A673 (cell line): ENCODE data around the gene METAP2. TPM values are rescaled to one million over a fixed set of nuclear protein-coding genes. Genes with fewer than 3 reads are reported as not detected.
"Not testable (repeated sequence)": the region's sequence is repeated elsewhere in the genome, so short reads cannot be mapped to it uniquely, and the experiment has no call there.

Experiments used
- BruUV-seq: library from RNA; stranded (reverse); fragments of 400-500 nt; replicated peaks from 2 replicates; lab custom pipeline; 2021; lab: Mats Ljungman, UMichigan
- CTCF ChIA-PET: fragments of 300-600 bp; sonication (Branson Sonifier 250); formaldehyde crosslinking; loops from one replicate; lab custom pipeline; 2022; ENCODE audit warnings: antibody characterized with exemption; lab: Charles Lee
- POLR2A ChIA-PET: fragments of 300-600 bp; sonication (Branson Sonifier 250); formaldehyde crosslinking; loops from one replicate; lab custom pipeline; 2022; ENCODE audit warnings: antibody characterized with exemption; ENCODE audit not compliant: low non-redundant PET; lab: Charles Lee
- DNase-seq: peaks from one replicate; pipeline ENCODE4 v3.0.0-alpha.2; 2015; ENCODE audit warnings: low spot score
- H3K27ac ChIP-seq: fragments of 200-600 bp; sonication (generic); 2 replicates; pipeline ENCODE4 v1.5.1; 2016; ENCODE audit warnings: mixed run types, low read depth, mild to moderate bottlenecking, mixed read lengths, antibody characterized with exemption, low read length; ENCODE audit not compliant: poor library complexity, severe bottlenecking
- H3K27me3 ChIP-seq: fragments of 200-600 bp; sonication (generic); replicated peaks from 2 replicates; pipeline ENCODE4 v1.6.1; 2017; ENCODE audit warnings: mixed run types, low read depth, mild to moderate bottlenecking, mixed read lengths, antibody characterized with exemption, low read length; ENCODE audit not compliant: insufficient read depth, poor library complexity
- H3K36me3 ChIP-seq: fragments of 200-600 bp; sonication (generic); 2 replicates; pipeline ENCODE4 v1.6.1; 2016; ENCODE audit warnings: mixed run types, mild to moderate bottlenecking, mixed read lengths, antibody characterized with exemption, low read length; ENCODE audit not compliant: insufficient read depth, poor library complexity, severe bottlenecking
- H3K4me1 ChIP-seq: fragments of 200-600 bp; sonication (generic); 2 replicates; pipeline ENCODE4 v1.6.1; 2017; ENCODE audit warnings: mixed run types, mild to moderate bottlenecking, mixed read lengths, antibody characterized with exemption, low read length; ENCODE audit not compliant: insufficient read depth, poor library complexity, severe bottlenecking
- H3K4me3 ChIP-seq: fragments of 200-600 bp; sonication (generic); 2 replicates; pipeline ENCODE4 v1.5.1; 2016; ENCODE audit warnings: low read depth, mixed run types, mild to moderate bottlenecking, mixed read lengths, low read length; ENCODE audit not compliant: poor library complexity, severe bottlenecking
- H3K9me3 ChIP-seq: fragments of 200-600 bp; sonication (generic); 2 replicates; pipeline ENCODE4 v1.6.1; 2016; ENCODE audit warnings: mixed run types, low read depth, mild to moderate bottlenecking, mixed read lengths, antibody characterized with exemption, low read length; ENCODE audit not compliant: poor library complexity, severe bottlenecking
- CTCF ChIP-seq: fragments of 300-800, 200-600 bp; sonication (generic); conservative IDR thresholded peaks from 2 replicates; pipeline ENCODE4 v1.5.1; 2017; ENCODE audit warnings: low read depth, mild to moderate bottlenecking, antibody characterized with exemption, low read length, moderate library complexity, mixed read lengths
- EZH2 ChIP-seq: fragments of 200-600 bp; sonication (generic); IDR thresholded peaks from 2 replicates; pipeline ENCODE4 v1.6.1; 2017; ENCODE audit warnings: borderline replicate concordance, low read depth, mild to moderate bottlenecking, mixed read lengths, antibody characterized with exemption, low read length; ENCODE audit not compliant: poor library complexity, severe bottlenecking
- intact Hi-C: fragments of 100-400 bp; cut with micrococcal nuclease; formaldehyde crosslinking; loops from one replicate; pipeline ENCODE4 v1.10.0; 2022; ENCODE audit not compliant: unreplicated experiment
- total RNA-seq: library from RNA; stranded (reverse); gene quantifications from 2 replicates; pipeline ENCODE4 v1.2.3, GENCODE V29; 2021

METAP2 gene
- total RNA-seq, 1 experiment from 2014 or later = 135 TPM

- ChIA-PET POLR2A (no interaction called here), CTCF (no interaction called here)
- intact Hi-C loops = no loop called here
- H3K9me3 ChIP-seq = no peaks in the 10 kb centered on the region
- no peaks in the 10 kb centered on the region for H3K27me3 ChIP-seq
- no peaks in the 10 kb centered on the region for H3K4me1 ChIP-seq
- H3K27ac ChIP-seq = no peak overlapping the region
- DNase-seq = no peak
- no peak overlapping the region for H3K4me3 ChIP-seq
- H3K36me3 ChIP-seq = peaks cover 75% of the 10 kb centered on the region
- no TSS peak for BruUV-seq
- no peak for TF ChIP-seq CTCF
- no peak for TF ChIP-seq EZH2
These were observed 7.9 kb downstream of the METAP2 start for GRCh38 chr12:95481888-95482287.

GRCh38 chr12:95482564-95482963 lies 8.6 kb downstream of the METAP2 start:
- H3K9me3 ChIP-seq, H3K27me3 ChIP-seq, H3K4me1 ChIP-seq, CTCF ChIA-PET, POLR2A ChIA-PET, H3K4me3 ChIP-seq, intact Hi-C loops, BruUV-seq, H3K27ac ChIP-seq, DNase-seq: not testable (repeated sequence)
- H3K36me3 ChIP-seq = peaks cover 74% of the 10 kb centered on the region

GRCh38 chr12:95484524-95484923 lies 10.6 kb downstream of the METAP2 start:
- Histone ChIP-seq H3K36me3 (peaks cover 68% of the 10 kb centered on the region), H3K27ac (no peak overlapping the region), H3K4me1 (no peaks in the 10 kb centered on the region), H3K27me3 (no peaks in the 10 kb centered on the region), H3K9me3 (no peaks in the 10 kb centered on the region), H3K4me3 (no peak overlapping the region)
- ChIA-PET POLR2A (no interaction called here), CTCF (no interaction called here)
- no peak for DNase-seq
- no TSS peak for BruUV-seq
- intact Hi-C loops = no loop called here
- no peak for TF ChIP-seq EZH2
- TF ChIP-seq CTCF = no peak

- CTCF ChIA-PET = no interaction called here
- Histone ChIP-seq H3K27me3 (no peaks in the 10 kb centered on the region), H3K27ac (no peak overlapping the region), H3K4me1 (no peaks in the 10 kb centered on the region), H3K4me3 (no peak overlapping the region), H3K36me3 (peaks cover 73% of the 10 kb centered on the region), H3K9me3 (no peaks in the 10 kb centered on the region)
- TF ChIP-seq EZH2 = no peak
- TF ChIP-seq CTCF = no peak
- intact Hi-C loops = no loop called here
- DNase-seq = no peak
- no TSS peak for BruUV-seq
- POLR2A ChIA-PET = no interaction called here
These were observed 13.1 kb downstream of the METAP2 start for GRCh38 chr12:95487024-95487423.
